Common myeloid progenitor, CD34-positive (primary cell): ENCODE results near the gene B3GNT3.

ENCODE experiments used
- CTCF ChIA-PET: fragments of 350-600 bp; sonication (Branson Sonifier 250); formaldehyde crosslinking; loops from one replicate; lab custom pipeline; 2021; ENCODE audit warnings: antibody characterized with exemption; lab: Charles Lee
- POLR2A ChIA-PET: fragments of 350-600 bp; sonication (Branson Sonifier 250); formaldehyde crosslinking; loops from one replicate; lab custom pipeline; 2021; ENCODE audit warnings: antibody characterized with exemption; lab: Charles Lee
- DNase-seq, 3 donors: peaks; one replicate each; pipeline versions ENCODE4 v3.0.0 to v3.0.0-alpha.2; 2013
- H3K27ac ChIP-seq, 2 experiments: 1 replicate in 1 of 2; 2 replicates in 1 of 2; pipeline ENCODE4 v1.7.0; 2013; ENCODE audit warnings: inconsistent platforms in 2 of 2, low read length in 2 of 2, mild to moderate bottlenecking in 2 of 2, low read depth in 1 of 2, moderate library complexity in 1 of 2; ENCODE audit not compliant: severe bottlenecking in 2 of 2, insufficient read depth in 1 of 2, poor library complexity in 1 of 2
- H3K27me3 ChIP-seq, 5 experiments: replicated peaks in 2 of 5; 1 replicate in 3 of 5; 2 replicates in 2 of 5; pipeline versions ENCODE4 v1.6.1 to v1.7.0; 2013; ENCODE audit warnings: low read length in 4 of 5, mild to moderate bottlenecking in 2 of 5, moderate library complexity in 2 of 5, inconsistent platforms in 1 of 5; ENCODE audit not compliant: insufficient read depth in 5 of 5, control insufficient read depth in 4 of 5
- H3K36me3 ChIP-seq, 4 experiments: 1 replicate in 2 of 4; 2 replicates in 2 of 4; pipeline versions ENCODE4 v1.6.1 to v1.7.0; 2013; ENCODE audit warnings: low read length in 3 of 4, control low read depth in 1 of 4, mild to moderate bottlenecking in 1 of 4; ENCODE audit not compliant: control insufficient read depth in 4 of 4, insufficient read depth in 4 of 4
- H3K4me1 ChIP-seq, 4 experiments: 1 replicate in 3 of 4; 2 replicates in 1 of 4; pipeline versions ENCODE4 v1.6.1 to v1.7.1; 2013; ENCODE audit warnings: low read length in 3 of 4, mild to moderate bottlenecking in 3 of 4, control low read depth in 1 of 4, inconsistent platforms in 1 of 4, moderate library complexity in 1 of 4; ENCODE audit not compliant: control insufficient read depth in 4 of 4, insufficient read depth in 4 of 4; ENCODE audit errors: control extremely low read depth in 1 of 4
- H3K4me3 ChIP-seq, 7 experiments: 1 replicate in 4 of 7; 2 replicates in 3 of 7; pipeline versions ENCODE4 v1.5.1 to v1.7.0; 2013; ENCODE audit warnings: mild to moderate bottlenecking in 7 of 7, low read length in 6 of 7, moderate library complexity in 6 of 7, inconsistent platforms in 2 of 7, low read depth in 2 of 7, control low read depth in 1 of 7; ENCODE audit not compliant: insufficient read depth in 4 of 7, control insufficient read depth in 1 of 7; ENCODE audit errors: extremely low read depth in 1 of 7
- H3K9me3 ChIP-seq, 5 experiments: 1 replicate in 4 of 5; 2 replicates in 1 of 5; pipeline versions ENCODE4 v1.6.1 to v1.7.1; 2013; ENCODE audit warnings: low read length in 4 of 5, mild to moderate bottlenecking in 2 of 5, inconsistent platforms in 1 of 5, low read depth in 1 of 5, moderate library complexity in 1 of 5; ENCODE audit not compliant: control insufficient read depth in 4 of 5, insufficient read depth in 2 of 5; ENCODE audit errors: control extremely low read depth in 1 of 5
- WGBS: methylation state at CpG from one replicate; pipeline ENCODE4 v1.1.5; 2013; ENCODE audit not compliant: insufficient coverage; 5-methylcytosine and 5-hydroxymethylcytosine counted together

The B3GNT3 gene

DNA sequence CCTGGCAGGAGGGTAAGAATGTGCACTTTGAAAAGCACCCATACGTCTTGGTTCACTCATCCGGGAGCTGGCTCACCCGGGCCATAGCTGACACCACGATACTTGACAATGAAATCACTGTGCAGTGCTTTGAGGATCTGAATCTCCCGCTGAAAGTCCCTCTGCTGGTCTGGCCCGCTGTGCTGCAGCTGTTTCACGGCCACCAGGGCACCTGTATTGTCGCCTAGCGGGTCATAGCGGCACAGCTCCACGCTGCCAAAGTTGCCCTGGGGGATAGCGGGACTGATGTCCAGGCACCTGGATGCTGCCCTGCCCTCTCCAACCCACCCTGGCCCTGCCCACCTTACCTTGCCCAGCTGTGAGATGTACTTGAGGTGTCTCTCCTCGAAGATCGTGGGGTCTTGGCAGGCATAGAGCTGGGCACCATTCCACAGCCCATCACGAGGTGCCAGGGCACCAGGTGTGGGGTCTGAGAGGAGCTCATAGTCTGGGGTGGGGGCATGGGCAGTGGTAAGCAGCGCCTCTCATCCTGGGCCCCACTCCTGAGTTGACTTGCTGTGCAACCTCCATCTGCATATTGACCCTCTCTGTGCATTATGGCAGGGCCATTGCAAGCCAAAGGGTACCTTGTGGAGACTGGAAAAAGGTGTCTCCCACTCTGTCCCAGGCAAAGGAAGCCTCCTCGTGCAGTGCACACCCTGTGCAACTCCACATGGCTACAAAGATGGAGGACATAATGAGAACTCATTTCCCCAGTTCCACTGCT is 37.7 kb downstream of the B3GNT3 start:
- CTCF ChIA-PET = interaction anchor here (0.7 to 1.4 kb wide), 8 partner anchors 8 to 68 kb away, joined by 3 to 6 read pairs (median 4); partner anchors contain the start of genes JAK3 and RPL18A
- Histone ChIP-seq H3K9me3 (peaks cover 0 to 4% (median 0%) of the 10 kb centered on the region in 5 experiments), H3K27ac (no peak overlapping the region), H3K4me1 (peaks cover 0 to 4% (median 1%) of the 10 kb centered on the region in 4 experiments), H3K4me3 (no peak overlapping the region), H3K36me3 (peaks cover 25 to 84% (median 61%) of the 10 kb centered on the region in 4 experiments), H3K27me3 (no peaks in the 10 kb centered on the region)
- POLR2A ChIA-PET = interaction anchor here (0.7 kb wide), 1 partner anchor 15 kb away, joined by 7 read pairs; the partner anchor contains the start of gene JAK3
- no peak for DNase-seq
- 95% methylated on average over 15 of the region's 17 CpGs for WGBS

DNA sequence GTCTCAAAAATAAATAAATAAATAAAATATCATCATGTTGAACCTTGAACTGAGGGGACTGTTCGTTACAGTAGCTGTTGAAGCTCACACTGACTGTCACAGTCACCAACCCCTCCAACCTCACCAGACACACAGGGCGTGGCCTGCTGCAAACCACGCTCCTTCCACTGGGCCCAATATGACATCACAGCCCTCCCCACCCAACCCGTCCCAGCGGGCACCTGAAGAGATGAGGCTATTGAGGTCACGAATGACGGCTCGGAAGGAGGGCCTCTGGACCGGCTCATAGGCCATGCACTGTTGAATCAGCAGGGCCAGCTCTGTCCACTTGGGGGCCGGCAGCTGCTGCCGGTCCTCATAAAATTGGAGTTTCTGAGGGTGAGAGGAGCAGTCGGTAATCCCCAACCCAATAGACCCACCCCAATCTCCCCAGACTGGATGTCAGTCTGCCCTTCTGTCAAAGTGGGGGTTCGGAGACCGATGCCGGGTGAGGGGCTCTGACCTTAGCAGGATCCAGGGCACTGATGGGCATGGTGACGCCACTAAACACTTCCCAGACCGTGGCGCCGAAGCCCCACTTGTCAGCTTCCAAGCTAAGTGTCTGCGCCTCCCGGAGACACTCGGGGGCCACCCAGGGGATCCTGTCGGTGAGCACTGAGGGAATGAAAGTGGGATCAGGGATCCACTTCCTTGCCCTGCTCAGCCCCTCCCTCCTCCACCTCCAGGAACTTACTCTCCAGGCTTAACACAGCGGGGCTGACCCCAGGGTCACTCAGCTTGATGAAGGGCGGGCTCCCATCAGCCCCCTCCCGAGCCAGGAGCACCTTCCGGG is 39.6 kb downstream of the B3GNT3 start:
- CTCF ChIA-PET = interaction anchor here (0.8 to 2.6 kb wide), 7 partner anchors 11 to 46 kb away, joined by 3 to 13 read pairs (median 4); partner anchors contain the start of gene RPL18A

GRCh38 chr19:17835182-17836006 is 40.5 kb downstream of the B3GNT3 start:
- peaks cover 20 to 86% (median 72%) of the 10 kb centered on the region in 4 experiments for H3K36me3 ChIP-seq
- CTCF ChIA-PET = interaction anchor here (1.4 to 2.6 kb wide), 4 partner anchors 16 to 32 kb away, joined by 5 to 13 read pairs (median 6); partner anchors contain the start of gene RPL18A
- H3K9me3 ChIP-seq = peaks cover 0 to 4% (median 0%) of the 10 kb centered on the region in 5 experiments
- no peak overlapping the region for H3K4me3 ChIP-seq
- no peak for DNase-seq
- H3K4me1 ChIP-seq = no peaks in the 10 kb centered on the region
- POLR2A ChIA-PET = no interaction called here
- 98% methylated on average over 4 of the region's 8 CpGs for WGBS
- H3K27ac ChIP-seq = no peak overlapping the region
- H3K27me3 ChIP-seq = no peaks in the 10 kb centered on the region

More for the DNA sequence above, 39.6 kb downstream of the B3GNT3 start:
- Histone ChIP-seq H3K27ac (no peak overlapping the region), H3K9me3 (peaks cover 0 to 4% (median 0%) of the 10 kb centered on the region in 5 experiments), H3K36me3 (peaks cover 24 to 88% (median 70%) of the 10 kb centered on the region in 4 experiments), H3K27me3 (no peaks in the 10 kb centered on the region), H3K4me1 (no peaks in the 10 kb centered on the region), H3K4me3 (no peak overlapping the region)
- 93% methylated on average over 22 of the region's 27 CpGs for WGBS
- no peak for DNase-seq
- POLR2A ChIA-PET = no interaction called here

DNA sequence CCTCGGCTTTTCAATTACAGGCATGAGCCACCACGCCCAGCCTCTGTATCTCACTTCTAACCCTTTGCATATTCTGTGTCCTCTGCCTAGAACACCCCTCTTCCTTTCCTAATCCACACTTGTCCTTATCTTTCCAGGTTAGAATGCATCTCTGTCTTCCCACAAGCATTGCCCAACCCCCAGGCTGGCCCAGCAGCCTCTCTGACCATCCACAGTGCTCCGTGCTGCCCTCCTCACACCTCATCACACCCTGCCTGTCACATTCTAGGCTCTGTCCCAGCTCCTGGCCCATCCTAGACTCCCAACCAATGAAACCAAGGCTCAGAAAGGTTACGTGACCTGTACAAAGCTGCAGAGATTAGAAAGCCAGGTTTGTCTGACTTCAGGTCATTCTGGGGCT is 41.6 kb downstream of the B3GNT3 start:
- DNase-seq = no peak
- H3K36me3 ChIP-seq = peaks cover 19 to 90% (median 78%) of the 10 kb centered on the region in 4 experiments
- no peaks in the 10 kb centered on the region for H3K4me1 ChIP-seq
- POLR2A ChIA-PET = no interaction called here
- H3K4me3 ChIP-seq = no peak overlapping the region
- CTCF ChIA-PET = interaction anchor here (1.9 kb wide), 1 partner anchor 23 kb away, joined by 5 read pairs; the partner anchor contains the start of gene RPL18A
- 100% methylated on average over 4 of the region's 4 CpGs for WGBS
- no peaks in the 10 kb centered on the region for H3K9me3 ChIP-seq
- H3K27ac ChIP-seq = no peak overlapping the region
- no peaks in the 10 kb centered on the region for H3K27me3 ChIP-seq

DNA sequence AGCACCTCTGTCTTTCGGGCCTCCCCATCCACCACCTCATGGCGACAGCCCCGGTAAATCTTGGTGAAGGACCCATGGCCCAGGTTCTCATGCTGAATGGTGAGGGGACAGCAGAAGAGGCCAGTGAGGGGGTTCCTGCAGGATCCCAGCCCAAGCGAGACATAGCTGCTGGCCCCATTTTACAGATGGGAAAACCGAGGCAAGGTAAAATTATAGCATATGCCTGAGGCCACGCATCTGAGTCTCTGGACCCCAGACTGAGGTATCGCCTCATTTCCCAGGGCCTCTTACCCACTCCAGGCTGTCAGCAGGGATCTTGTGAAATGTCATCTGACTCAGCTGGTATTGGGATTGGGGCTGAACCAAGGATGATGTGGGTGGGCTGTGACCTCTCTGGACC is 43.0 kb downstream of the B3GNT3 start:
- peaks cover 16 to 89% (median 70%) of the 10 kb centered on the region in 4 experiments for H3K36me3 ChIP-seq
- no peak for DNase-seq
- H3K27ac ChIP-seq = no peak overlapping the region
- no peaks in the 10 kb centered on the region for H3K27me3 ChIP-seq
- H3K4me1 ChIP-seq = no peaks in the 10 kb centered on the region
- CTCF ChIA-PET = no interaction called here
- H3K4me3 ChIP-seq = no peak overlapping the region
- POLR2A ChIA-PET = interaction anchor here (0.8 kb wide), 1 partner anchor 10 kb away, joined by 5 read pairs; the partner anchor contains the start of gene JAK3
- WGBS = 99% methylated on average over 5 of the region's 7 CpGs
- no peaks in the 10 kb centered on the region for H3K9me3 ChIP-seq

GRCh38 chr19:17840019-17840418 is 45.1 kb downstream of the B3GNT3 start:
- DNase-seq = no peak
- 94% methylated on average over 3 of the region's 6 CpGs for WGBS
- POLR2A ChIA-PET = no interaction called here
- Histone ChIP-seq H3K9me3 (no peaks in the 10 kb centered on the region), H3K27me3 (no peaks in the 10 kb centered on the region), H3K4me3 (no peak overlapping the region), H3K4me1 (peaks cover 0 to 16% (median 10%) of the 10 kb centered on the region in 4 experiments), H3K36me3 (peaks cover 11 to 87% (median 67%) of the 10 kb centered on the region in 4 experiments), H3K27ac (no peak overlapping the region)
- CTCF ChIA-PET = no interaction called here
